Hepatocyte (in vitro differentiated cells): Measurements from ENCODE around the gene GSTM5. TPM values are rescaled to one million over a fixed set of nuclear protein-coding genes. Genes with fewer than 3 reads are reported as not detected.
A peak's percentile ranks its signal among the peaks of the same experiment; 100 is the strongest.
"Not testable (repeated sequence)": the region's sequence is repeated elsewhere in the genome, so short reads cannot be mapped to it uniquely, and the experiment has no call there.

Experiments used
- DNase-seq: peaks from one replicate; pipeline ENCODE4 v3.0.0-alpha.2; 2016; ENCODE audit warnings: low spot score
- H2AFZ ChIP-seq: fragments of 200-600 bp; sonication (generic); 2 replicates; pipeline ENCODE4 v1.6.0; 2016; ENCODE audit warnings: antibody characterized with exemption, mild to moderate bottlenecking
- H3K27ac ChIP-seq: fragments of 200-600 bp; sonication (generic); 2 replicates; pipeline ENCODE4 v1.5.1; 2016; ENCODE audit warnings: mild to moderate bottlenecking
- H3K27me3 ChIP-seq: fragments of 200-600 bp; sonication (generic); 2 replicates; pipeline ENCODE4 v1.6.1; 2016
- H3K36me3 ChIP-seq: fragments of 200-600 bp; sonication (generic); replicated peaks from 2 replicates; pipeline ENCODE4 v1.5.1; 2016; ENCODE audit warnings: low read depth; ENCODE audit not compliant: insufficient read depth
- H3K4me1 ChIP-seq: fragments of 200-600 bp; sonication (generic); 2 replicates; pipeline ENCODE4 v1.5.1; 2016; ENCODE audit warnings: mild to moderate bottlenecking, moderate library complexity; ENCODE audit not compliant: insufficient read depth
- H3K4me2 ChIP-seq: fragments of 200-600 bp; sonication (generic); 2 replicates; pipeline ENCODE4 v1.6.0; 2016
- H3K4me3 ChIP-seq: fragments of 200-600 bp; sonication (generic); 2 replicates; pipeline ENCODE4 v1.5.1; 2016; ENCODE audit warnings: mild to moderate bottlenecking
- H3K79me2 ChIP-seq: fragments of 200-600 bp; sonication (generic); 2 replicates; pipeline ENCODE4 v1.6.0; 2017; ENCODE audit warnings: mild to moderate bottlenecking
- H3K9me2 ChIP-seq: fragments of 200-600 bp; sonication (generic); replicated peaks from 2 replicates; pipeline ENCODE4 v1.6.0; 2017; ENCODE audit warnings: mild to moderate bottlenecking; ENCODE audit not compliant: insufficient read depth
- H3K9me3 ChIP-seq: fragments of 200-600 bp; sonication (generic); 2 replicates; pipeline ENCODE4 v1.5.1; 2016; ENCODE audit warnings: low read depth, mild to moderate bottlenecking
- H4K20me1 ChIP-seq: fragments of 200-600 bp; sonication (generic); 2 replicates; pipeline ENCODE4 v1.6.0; 2016; ENCODE audit warnings: mild to moderate bottlenecking; ENCODE audit not compliant: insufficient read depth, poor library complexity, severe bottlenecking
- EZH2 ChIP-seq: fragments of 200-600 bp; sonication (generic); IDR thresholded peaks from 2 replicates; pipeline ENCODE4 v1.6.1; 2016; ENCODE audit warnings: antibody characterized with exemption, mild to moderate bottlenecking, borderline replicate concordance
- EZH2phosphoT487 ChIP-seq: fragments of 200-600 bp; sonication (generic); IDR thresholded peaks from one replicate; pipeline ENCODE4 v1.6.1; 2018; ENCODE audit warnings: antibody characterized with exemption, mild to moderate bottlenecking, low read depth, moderate library complexity; ENCODE audit not compliant: unreplicated experiment, severe bottlenecking
- WGBS: methylation state at CpG from one replicate; pipeline ENCODE4 v1.1.6; 2016; ENCODE audit warnings: low lambda C conversion rate; ENCODE audit errors: missing lambda C conversion rate; 5-methylcytosine and 5-hydroxymethylcytosine counted together
- polyA plus RNA-seq: library from polyadenylated mRNA; unstranded; fragments of >200 nt; fragmentation: Nextera tagmentation; extraction: Ambion mirVana; gene quantifications from 2 replicates; pipeline ENCODE4 v1.2.1, GENCODE V29; 2016
- total RNA-seq: library from RNA; depleted of rRNA; stranded (reverse); fragments of >200 nt; gene quantifications from 2 replicates; pipeline ENCODE4 v1.2.3, GENCODE V29; 2014
- TF ChIP-seq, protein P1 (sequence below): fragments of 200-600 bp; sonication (generic); IDR thresholded peaks from 2 replicates; pipeline ENCODE4 v1.5.1; 2016; ENCODE audit warnings: antibody characterized with exemption, mild to moderate bottlenecking; ENCODE audit not compliant: poor library complexity

GSTM5 gene
- total RNA-seq (0.12 and 3.0 TPM in 2 replicates), polyA plus RNA-seq (1.2 and 1.6 TPM in 2 replicates)

DNA sequence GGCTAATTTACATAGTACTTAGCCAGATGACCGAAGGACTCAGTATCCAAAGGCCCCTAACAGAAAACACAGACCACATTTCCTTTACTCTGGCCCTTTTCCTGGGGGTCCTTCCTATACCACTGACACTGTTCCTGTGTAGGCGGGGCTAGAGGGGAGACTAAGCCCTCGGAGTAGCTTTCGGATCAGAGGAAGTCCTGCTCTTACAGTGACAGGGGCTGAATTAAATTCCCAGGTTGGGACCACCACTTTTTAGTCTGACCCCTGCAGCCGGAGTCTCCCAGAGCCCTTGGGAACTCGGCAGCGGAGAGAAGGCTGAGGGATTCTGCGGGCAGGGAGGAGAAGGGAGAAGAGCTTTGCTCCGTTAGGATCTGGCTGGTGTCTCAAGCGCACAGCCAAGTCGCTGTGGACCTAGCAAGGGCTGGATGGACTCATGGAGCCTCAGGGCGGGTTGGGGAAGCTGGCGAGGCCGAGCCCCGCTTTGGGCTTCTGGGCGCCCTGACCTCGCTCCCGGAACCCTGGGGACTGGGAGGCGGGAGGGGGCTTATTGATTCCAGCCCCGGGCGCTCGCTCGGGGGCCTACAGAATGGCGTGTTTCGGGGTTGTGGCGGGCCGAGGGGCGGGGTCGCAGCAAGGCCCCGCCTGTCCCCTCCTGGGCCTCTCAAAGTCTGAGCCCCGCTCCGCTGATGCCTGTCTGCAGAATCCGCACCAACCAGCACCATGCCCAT, at the start of gene GSTM5:
GSTM5 (plus strand) TSS at position 659 of the 728 bp plus-strand sequence; CDS start at position 721, 62 bp downstream.
- not testable (repeated sequence) for H4K20me1 ChIP-seq, H3K27me3 ChIP-seq, H3K4me1 ChIP-seq, H3K79me2 ChIP-seq, H3K27ac ChIP-seq, DNase-seq, H3K9me3 ChIP-seq, H2AFZ ChIP-seq, H3K9me2 ChIP-seq, H3K4me2 ChIP-seq, H3K4me3 ChIP-seq, H3K36me3 ChIP-seq
- WGBS, result 85% methylated on average over 19 of the region's 33 CpGs

DNA sequence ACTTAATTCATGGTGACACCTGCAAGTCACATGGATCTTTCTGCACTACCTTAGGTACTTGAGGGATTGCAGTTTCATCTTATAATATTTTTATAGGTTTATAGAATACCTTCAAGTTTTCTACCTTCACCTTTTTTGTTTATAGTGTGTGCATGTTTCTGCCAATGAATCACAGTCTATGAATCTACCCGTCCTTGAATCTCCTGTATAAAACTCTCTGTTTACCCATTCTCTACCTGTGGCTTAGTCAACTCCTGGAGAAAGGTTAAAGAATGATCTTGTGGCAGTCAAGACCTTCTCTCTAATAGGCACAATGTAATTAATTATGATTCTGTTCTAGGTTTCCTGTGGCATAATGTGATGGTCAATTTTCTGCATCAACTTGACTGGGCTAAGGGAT, 47.4 kb upstream of the GSTM5 start:
- peaks cover 4% of the 10 kb centered on the region for H3K4me1 ChIP-seq
- 42% methylated on average over 1 of the region's 1 CpG for WGBS
- H4K20me1 ChIP-seq, result no peaks in the 10 kb centered on the region
- H3K4me2 ChIP-seq, result no peak overlapping the region
- H3K27me3 ChIP-seq, result no peaks in the 10 kb centered on the region
- no peaks in the 10 kb centered on the region for H3K36me3 ChIP-seq
- no peaks in the 10 kb centered on the region for H3K9me3 ChIP-seq
- DNase-seq, result no peak
- H3K9me2 ChIP-seq, result no peaks in the 10 kb centered on the region
- TF ChIP-seq EZH2phosphoT487 (no peak), EZH2 (no peak)
- TF ChIP-seq, protein P1, sequence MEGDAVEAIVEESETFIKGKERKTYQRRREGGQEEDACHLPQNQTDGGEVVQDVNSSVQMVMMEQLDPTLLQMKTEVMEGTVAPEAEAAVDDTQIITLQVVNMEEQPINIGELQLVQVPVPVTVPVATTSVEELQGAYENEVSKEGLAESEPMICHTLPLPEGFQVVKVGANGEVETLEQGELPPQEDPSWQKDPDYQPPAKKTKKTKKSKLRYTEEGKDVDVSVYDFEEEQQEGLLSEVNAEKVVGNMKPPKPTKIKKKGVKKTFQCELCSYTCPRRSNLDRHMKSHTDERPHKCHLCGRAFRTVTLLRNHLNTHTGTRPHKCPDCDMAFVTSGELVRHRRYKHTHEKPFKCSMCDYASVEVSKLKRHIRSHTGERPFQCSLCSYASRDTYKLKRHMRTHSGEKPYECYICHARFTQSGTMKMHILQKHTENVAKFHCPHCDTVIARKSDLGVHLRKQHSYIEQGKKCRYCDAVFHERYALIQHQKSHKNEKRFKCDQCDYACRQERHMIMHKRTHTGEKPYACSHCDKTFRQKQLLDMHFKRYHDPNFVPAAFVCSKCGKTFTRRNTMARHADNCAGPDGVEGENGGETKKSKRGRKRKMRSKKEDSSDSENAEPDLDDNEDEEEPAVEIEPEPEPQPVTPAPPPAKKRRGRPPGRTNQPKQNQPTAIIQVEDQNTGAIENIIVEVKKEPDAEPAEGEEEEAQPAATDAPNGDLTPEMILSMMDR, result no peak
- no peak overlapping the region for H3K4me3 ChIP-seq
- H3K27ac ChIP-seq, result no peak overlapping the region
- no peak overlapping the region for H2AFZ ChIP-seq
- no peaks in the 10 kb centered on the region for H3K79me2 ChIP-seq

DNA sequence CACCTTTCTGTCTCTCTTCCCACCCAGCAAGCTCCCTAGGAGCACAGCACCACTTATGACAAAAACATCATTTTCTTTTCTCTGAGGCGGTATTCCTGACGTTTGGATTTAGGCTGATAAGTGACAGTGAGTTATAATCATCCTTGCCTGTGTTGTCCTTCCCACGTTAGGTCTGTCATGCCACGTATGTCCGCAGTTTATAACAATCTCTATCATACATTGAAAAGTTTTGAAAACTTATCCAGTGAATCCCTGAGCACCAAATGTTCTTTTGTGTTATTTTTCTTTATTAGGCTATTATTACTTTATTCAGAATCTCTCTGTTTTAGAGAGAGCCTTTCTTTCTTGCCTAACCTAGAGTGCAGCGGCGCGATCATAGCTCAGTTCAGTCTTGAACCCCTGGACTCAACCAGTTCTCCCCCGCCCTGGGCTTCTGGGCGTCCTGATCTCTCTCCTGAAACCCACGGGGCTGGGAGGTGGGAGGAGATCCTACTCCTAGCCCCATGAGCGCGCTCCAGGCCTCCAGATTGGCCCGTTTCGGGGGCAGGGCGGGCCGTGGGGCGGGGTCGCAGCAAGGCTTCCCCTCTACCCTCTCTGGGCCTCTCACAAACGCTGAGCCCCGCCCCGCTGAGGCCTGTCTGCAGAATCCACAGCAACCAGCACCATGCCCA, 44.5 kb upstream of the GSTM5 start, which contains the start of gene GSTM2:
GSTM2 (plus strand) TSS at position 606 of the 671 bp plus-strand sequence; CDS start at position 665, 59 bp downstream.
- H4K20me1 ChIP-seq, result no peaks in the 10 kb centered on the region
- H3K9me3 ChIP-seq, result no peaks in the 10 kb centered on the region
- H3K36me3 ChIP-seq, result no peaks in the 10 kb centered on the region
- WGBS, result 14% methylated on average over 20 of the region's 22 CpGs
- H2AFZ ChIP-seq, result peak within 1 kb of the TSS; percentile 54
- H3K4me1 ChIP-seq, result peaks cover 4% of the 10 kb centered on the region
- no peaks in the 10 kb centered on the region for H3K9me2 ChIP-seq
- H3K4me2 ChIP-seq, result peak within 1 kb of the TSS; percentile 70
- peak within 1 kb of the TSS; percentile 29 for H3K27ac ChIP-seq
- peak; percentile 94 for DNase-seq
- H3K79me2 ChIP-seq, result no peaks in the 10 kb centered on the region
- TF ChIP-seq, protein P1, result no peak
- no peak for TF ChIP-seq EZH2
- H3K27me3 ChIP-seq, result no peaks in the 10 kb centered on the region
- peak within 1 kb of the TSS; percentile 43 for H3K4me3 ChIP-seq

DNA sequence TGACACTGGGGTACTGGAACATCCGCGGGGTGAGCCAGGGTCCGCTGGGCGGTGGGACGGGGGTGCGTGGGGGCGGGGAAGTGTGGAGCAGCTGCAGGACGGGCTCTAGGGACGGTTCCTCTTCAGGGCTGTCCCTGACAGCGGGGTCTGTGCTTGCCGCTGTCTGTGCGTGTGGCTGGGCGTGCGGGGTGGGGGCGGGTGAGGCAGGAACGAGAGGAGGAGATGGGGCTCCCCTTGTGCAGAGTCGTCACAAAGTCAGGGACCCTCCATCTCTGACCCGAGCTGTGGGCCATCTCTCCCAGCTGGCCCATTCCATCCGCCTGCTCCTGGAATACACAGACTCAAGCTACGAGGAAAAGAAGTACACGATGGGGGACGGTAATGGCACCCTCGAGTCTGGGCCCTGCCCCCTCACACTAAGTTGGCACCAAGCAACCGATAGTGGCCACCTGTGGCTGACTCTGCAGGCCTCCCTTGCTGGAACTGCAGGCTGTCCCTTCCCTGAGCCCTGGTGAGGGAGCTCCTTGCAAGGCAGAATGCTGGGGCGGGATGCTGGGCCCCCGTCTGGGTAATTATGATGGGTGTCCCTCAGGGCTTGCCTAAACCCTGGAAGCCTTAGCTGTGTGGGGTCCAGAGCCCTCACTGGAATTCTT, 43.8 kb upstream of the GSTM5 start:
- Histone ChIP-seq H3K9me3 (no peaks in the 10 kb centered on the region), H3K79me2 (no peaks in the 10 kb centered on the region), H2AFZ (peak overlapping the region; percentile 54), H3K4me3 (peak overlapping the region; percentile 43), H3K4me2 (peak overlapping the region; percentile 70), H3K9me2 (no peaks in the 10 kb centered on the region), H3K27me3 (no peaks in the 10 kb centered on the region), H4K20me1 (no peaks in the 10 kb centered on the region), H3K27ac (peak overlapping the region; percentile 27), H3K4me1 (peaks cover 4% of the 10 kb centered on the region), H3K36me3 (no peaks in the 10 kb centered on the region)
- DNase-seq, result no peak
- TF ChIP-seq, protein P1, result no peak
- TF ChIP-seq EZH2phosphoT487 (no peak), EZH2 (no peak)
- 23% methylated on average over 10 of the region's 26 CpGs for WGBS
